ENCODE data around the gene MPP4. TPM values are rescaled to one million over a fixed set of nuclear protein-coding genes. Genes with fewer than 3 reads are reported as not detected.

Gene MPP4
- total and polyA plus RNA-seq, 2 donors = 0.05 to 0.16 TPM

GRCh38 chr2:201709747-201710146 is 11.3 kb upstream of the MPP4 start:
- WGBS = 98% methylated on average over 5 of the region's 5 CpGs
- Histone ChIP-seq H3K27ac (ENCODE audit: low read depth in 1 of 2, low read length in 1 of 2) (no peak overlapping the region), H3K36me3 (ENCODE audit: control insufficient read depth in 2 of 2, insufficient read depth in 2 of 2, low read length in 1 of 2) (peaks cover 11 to 13% of the 10 kb centered on the region in 2 donors)

GRCh38 chr2:201709049-201709448 is 10.6 kb upstream of the MPP4 start:
- no peaks in the 10 kb centered on the region for H3K9me3 ChIP-seq (ENCODE audit: control insufficient read depth in 2 of 2, insufficient read depth in 1 of 2, low read length in 1 of 2)
- no peak overlapping the region for H3K27ac ChIP-seq (ENCODE audit: low read depth in 1 of 2, low read length in 1 of 2)
- H3K4me1 ChIP-seq (ENCODE audit: control insufficient read depth in 2 of 2, insufficient read depth in 2 of 2, low read length in 2 of 2) = no peaks in the 10 kb centered on the region
- peaks cover 4 to 8% of the 10 kb centered on the region in 2 donors for H3K36me3 ChIP-seq (ENCODE audit: control insufficient read depth in 2 of 2, insufficient read depth in 2 of 2, low read length in 1 of 2)
- 96% methylated on average over 2 of the region's 2 CpGs for WGBS
- H3K4me3 ChIP-seq (ENCODE audit: low read length in 2 of 2) = no peak overlapping the region
- no peaks in the 10 kb centered on the region for H3K27me3 ChIP-seq (ENCODE audit: control insufficient read depth in 2 of 2, insufficient read depth in 1 of 2, low read length in 1 of 2)
- no peak for DNase-seq (ENCODE audit: low read depth in 6 of 9, low spot score in 9 of 9)

More at GRCh38 chr2:201709747-201710146, 11.3 kb upstream of the MPP4 start:
- DNase-seq (ENCODE audit: low read depth in 6 of 9, low spot score in 9 of 9) = no peak
- H3K4me3 ChIP-seq (ENCODE audit: low read length in 2 of 2) = no peak overlapping the region
- no peaks in the 10 kb centered on the region for H3K27me3 ChIP-seq (ENCODE audit: control insufficient read depth in 2 of 2, insufficient read depth in 1 of 2, low read length in 1 of 2)
- H3K9me3 ChIP-seq (ENCODE audit: control insufficient read depth in 2 of 2, insufficient read depth in 1 of 2, low read length in 1 of 2) = no peaks in the 10 kb centered on the region
- H3K4me1 ChIP-seq (ENCODE audit: control insufficient read depth in 2 of 2, insufficient read depth in 2 of 2, low read length in 2 of 2) = no peaks in the 10 kb centered on the region

- DNase-seq (ENCODE audit: low read depth in 6 of 9, low spot score in 9 of 9) = no peak
- peaks cover 3 to 7% of the 10 kb centered on the region in 2 donors for H3K36me3 ChIP-seq (ENCODE audit: control insufficient read depth in 2 of 2, insufficient read depth in 2 of 2, low read length in 1 of 2)
- WGBS = 93% methylated on average over 3 of the region's 3 CpGs
Observed at GRCh38 chr2:201707753-201708152, 9.3 kb upstream of the MPP4 start.

GRCh38 chr2:201707142-201707541 is 8.7 kb upstream of the MPP4 start:
- 97% methylated on average over 1 of the region's 1 CpG for WGBS

More at GRCh38 chr2:201707753-201708152, 9.3 kb upstream of the MPP4 start:
- H3K4me3 ChIP-seq (ENCODE audit: low read length in 2 of 2) = no peak overlapping the region
- no peaks in the 10 kb centered on the region for H3K27me3 ChIP-seq (ENCODE audit: control insufficient read depth in 2 of 2, insufficient read depth in 1 of 2, low read length in 1 of 2)
- H3K9me3 ChIP-seq (ENCODE audit: control insufficient read depth in 2 of 2, insufficient read depth in 1 of 2, low read length in 1 of 2) = no peaks in the 10 kb centered on the region
- no peaks in the 10 kb centered on the region for H3K4me1 ChIP-seq (ENCODE audit: control insufficient read depth in 2 of 2, insufficient read depth in 2 of 2, low read length in 2 of 2)
- no peak overlapping the region for H3K27ac ChIP-seq (ENCODE audit: low read depth in 1 of 2, low read length in 1 of 2)

GRCh38 chr2:201704536-201704935 is 6.1 kb upstream of the MPP4 start:
- H3K9me3 ChIP-seq (ENCODE audit: control insufficient read depth in 2 of 2, insufficient read depth in 1 of 2, low read length in 1 of 2) = no peaks in the 10 kb centered on the region
- 98% methylated on average over 5 of the region's 5 CpGs for WGBS
- no peaks in the 10 kb centered on the region for H3K27me3 ChIP-seq (ENCODE audit: control insufficient read depth in 2 of 2, insufficient read depth in 1 of 2, low read length in 1 of 2)
- peaks cover 3 to 12% of the 10 kb centered on the region in 2 donors for H3K36me3 ChIP-seq (ENCODE audit: control insufficient read depth in 2 of 2, insufficient read depth in 2 of 2, low read length in 1 of 2)
- H3K4me1 ChIP-seq (ENCODE audit: control insufficient read depth in 2 of 2, insufficient read depth in 2 of 2, low read length in 2 of 2) = no peaks in the 10 kb centered on the region
- DNase-seq (ENCODE audit: low read depth in 6 of 9, low spot score in 9 of 9) = no peak
- H3K4me3 ChIP-seq (ENCODE audit: low read length in 2 of 2) = no peak overlapping the region
- no peak overlapping the region for H3K27ac ChIP-seq (ENCODE audit: low read depth in 1 of 2, low read length in 1 of 2)

More at GRCh38 chr2:201707142-201707541, 8.7 kb upstream of the MPP4 start:
- Histone ChIP-seq H3K9me3 (ENCODE audit: control insufficient read depth in 2 of 2, insufficient read depth in 1 of 2, low read length in 1 of 2) (no peaks in the 10 kb centered on the region), H3K4me3 (ENCODE audit: low read length in 2 of 2) (no peak overlapping the region), H3K27me3 (ENCODE audit: control insufficient read depth in 2 of 2, insufficient read depth in 1 of 2, low read length in 1 of 2) (no peaks in the 10 kb centered on the region), H3K4me1 (ENCODE audit: control insufficient read depth in 2 of 2, insufficient read depth in 2 of 2, low read length in 2 of 2) (no peaks in the 10 kb centered on the region), H3K27ac (ENCODE audit: low read depth in 1 of 2, low read length in 1 of 2) (no peak overlapping the region), H3K36me3 (ENCODE audit: control insufficient read depth in 2 of 2, insufficient read depth in 2 of 2, low read length in 1 of 2) (peaks cover 3 to 7% of the 10 kb centered on the region in 2 donors)
- DNase-seq (ENCODE audit: low read depth in 6 of 9, low spot score in 9 of 9) = no peak

- no peak for DNase-seq (ENCODE audit: low read depth in 6 of 9, low spot score in 9 of 9)
- no peak overlapping the region for H3K4me3 ChIP-seq (ENCODE audit: low read length in 2 of 2)
- no peaks in the 10 kb centered on the region for H3K4me1 ChIP-seq (ENCODE audit: control insufficient read depth in 2 of 2, insufficient read depth in 2 of 2, low read length in 2 of 2)
- no peaks in the 10 kb centered on the region for H3K27me3 ChIP-seq (ENCODE audit: control insufficient read depth in 2 of 2, insufficient read depth in 1 of 2, low read length in 1 of 2)
- WGBS = 99% methylated on average over 1 of the region's 1 CpG
- H3K36me3 ChIP-seq (ENCODE audit: control insufficient read depth in 2 of 2, insufficient read depth in 2 of 2, low read length in 1 of 2) = peaks cover 1 to 10% of the 10 kb centered on the region in 2 donors
- H3K9me3 ChIP-seq (ENCODE audit: control insufficient read depth in 2 of 2, insufficient read depth in 1 of 2, low read length in 1 of 2) = no peaks in the 10 kb centered on the region
- H3K27ac ChIP-seq (ENCODE audit: low read depth in 1 of 2, low read length in 1 of 2) = no peak overlapping the region
Observed at GRCh38 chr2:201701646-201702045, 3.2 kb upstream of the MPP4 start.

- Histone ChIP-seq H3K27ac (ENCODE audit: low read depth in 1 of 2, low read length in 1 of 2) (no peak overlapping the region), H3K36me3 (ENCODE audit: control insufficient read depth in 2 of 2, insufficient read depth in 2 of 2, low read length in 1 of 2) (peaks cover 0 to 5% of the 10 kb centered on the region in 2 donors), H3K4me3 (ENCODE audit: low read length in 2 of 2) (no peak overlapping the region), H3K9me3 (ENCODE audit: control insufficient read depth in 2 of 2, insufficient read depth in 1 of 2, low read length in 1 of 2) (no peaks in the 10 kb centered on the region), H3K27me3 (ENCODE audit: control insufficient read depth in 2 of 2, insufficient read depth in 1 of 2, low read length in 1 of 2) (no peaks in the 10 kb centered on the region), H3K4me1 (ENCODE audit: control insufficient read depth in 2 of 2, insufficient read depth in 2 of 2, low read length in 2 of 2) (no peaks in the 10 kb centered on the region)
- WGBS = 96% methylated on average over 1 of the region's 1 CpG
- DNase-seq (ENCODE audit: low read depth in 6 of 9, low spot score in 9 of 9) = no peak
Observed at GRCh38 chr2:201699416-201699815, 972 bp upstream of the MPP4 start.

- Histone ChIP-seq H3K27ac (ENCODE audit: low read depth in 1 of 2, low read length in 1 of 2) (no peak overlapping the region), H3K4me3 (ENCODE audit: low read length in 2 of 2) (no peak overlapping the region), H3K27me3 (ENCODE audit: control insufficient read depth in 2 of 2, insufficient read depth in 1 of 2, low read length in 1 of 2) (no peaks in the 10 kb centered on the region), H3K36me3 (ENCODE audit: control insufficient read depth in 2 of 2, insufficient read depth in 2 of 2, low read length in 1 of 2) (peaks cover 0 to 5% of the 10 kb centered on the region in 2 donors), H3K9me3 (ENCODE audit: control insufficient read depth in 2 of 2, insufficient read depth in 1 of 2, low read length in 1 of 2) (no peaks in the 10 kb centered on the region), H3K4me1 (ENCODE audit: control insufficient read depth in 2 of 2, insufficient read depth in 2 of 2, low read length in 2 of 2) (no peaks in the 10 kb centered on the region)
- WGBS = 94% methylated on average over 2 of the region's 2 CpGs
- DNase-seq (ENCODE audit: low read depth in 6 of 9, low spot score in 9 of 9) = no peak
Observed at GRCh38 chr2:201697899-201698298, 545 bp downstream of the MPP4 start.

GRCh38 chr2:201696151-201696659 is 2.2 kb downstream of the MPP4 start:
- Histone ChIP-seq H3K27ac (ENCODE audit: low read depth in 1 of 2, low read length in 1 of 2) (no peak overlapping the region), H3K4me3 (ENCODE audit: low read length in 2 of 2) (no peak overlapping the region), H3K4me1 (ENCODE audit: control insufficient read depth in 2 of 2, insufficient read depth in 2 of 2, low read length in 2 of 2) (no peaks in the 10 kb centered on the region), H3K36me3 (ENCODE audit: control insufficient read depth in 2 of 2, insufficient read depth in 2 of 2, low read length in 1 of 2) (peaks cover 0 to 5% of the 10 kb centered on the region in 2 donors), H3K9me3 (ENCODE audit: control insufficient read depth in 2 of 2, insufficient read depth in 1 of 2, low read length in 1 of 2) (no peaks in the 10 kb centered on the region), H3K27me3 (ENCODE audit: control insufficient read depth in 2 of 2, insufficient read depth in 1 of 2, low read length in 1 of 2) (no peaks in the 10 kb centered on the region)
- WGBS = 96% methylated on average over 6 of the region's 6 CpGs
- DNase-seq (ENCODE audit: low read depth in 6 of 9, low spot score in 9 of 9) = no peak

Data from thymus (tissue), 11 donors.